HepG2 (cell line): ENCODE data around the gene ASGR1. TPM values are rescaled to one million over a fixed set of nuclear protein-coding genes. Genes with fewer than 3 reads are reported as not detected.
A peak's percentile ranks its signal among the peaks of the same experiment; 100 is the strongest.

Experiments
- ATAC-seq: fragments of 200-7000 bp; cut with Tn5 transposase; 3 replicates; pipeline ENCODE4 v1.9.1; 2020; ENCODE audit warnings: mild to moderate bottlenecking, moderate library complexity
- BruUV-seq: library from RNA; stranded (reverse); fragments of 400-500 nt; replicated peaks from 2 replicates; lab custom pipeline; 2021; lab: Mats Ljungman, UMichigan
- CTCF ChIA-PET: fragments of 300-600 bp; formaldehyde crosslinking; extraction: SDS; loops from one replicate; lab custom pipeline; 2021; ENCODE audit warnings: low total read pairs, inconsistent platforms, low intra/inter-chr PET ratio; lab: Yijun Ruan, JAX
- POLR2A ChIA-PET: fragments of 350-600 bp; sonication (Branson Sonifier 250); formaldehyde crosslinking; loops from one replicate; lab custom pipeline; 2020; ENCODE audit warnings: antibody characterized with exemption, inconsistent platforms; lab: Yijun Ruan, JAX
- DNase-seq: peaks from one replicate; pipeline ENCODE4 v3.0.0-alpha.2; 2015; ENCODE audit warnings: low spot score
- FAIRE-seq: peaks from 3 replicates; lab custom pipeline; 2011; peaks lifted over from hg19 to GRCh38; lab: Jason Lieb, UNC
- H2AFZ ChIP-seq: one replicate; pipeline ENCODE4 v1.6.1; 2011; ENCODE audit warnings: low read length, inconsistent platforms
- H3K27ac ChIP-seq: fragments of 300-600 bp; 3 replicates; pipeline ENCODE4 v1.8.0; 2011; ENCODE audit warnings: mixed run types, mild to moderate bottlenecking, mixed read lengths, low read length, inconsistent platforms; ENCODE audit not compliant: insufficient read depth; ENCODE audit errors: extremely low read length
- H3K27me3 ChIP-seq, 2 experiments: fragments of 200-600 bp in 1 of 2; 2 replicates in 1 of 2; 3 replicates in 1 of 2; pipeline versions ENCODE4 v1.6.0 to v1.8.0; 2011; ENCODE audit warnings: low read length in 2 of 2, mild to moderate bottlenecking in 2 of 2, moderate library complexity in 2 of 2, inconsistent platforms in 1 of 2; ENCODE audit not compliant: insufficient read depth in 2 of 2, control insufficient read depth in 1 of 2
- H3K36me3 ChIP-seq, 2 experiments: fragments of 200-600 bp in 1 of 2; replicated peaks in 1 of 2; 2 replicates in 1 of 2; 3 replicates in 1 of 2; pipeline versions ENCODE4 v1.5.1 to v1.8.0; 2011; ENCODE audit warnings: low read length in 2 of 2, inconsistent platforms in 1 of 2; ENCODE audit not compliant: insufficient read depth in 2 of 2, control insufficient read depth in 1 of 2
- H3K4me1 ChIP-seq: 2 replicates; pipeline ENCODE4 v1.5.1; 2012; ENCODE audit warnings: low read length, inconsistent platforms; ENCODE audit not compliant: insufficient read depth
- H3K4me2 ChIP-seq: 2 replicates; pipeline ENCODE4 v1.6.0; 2011; ENCODE audit warnings: low read depth, low read length, inconsistent platforms
- H3K4me3 ChIP-seq, 3 experiments: fragments of 200-600 bp in 1 of 3; sonication (generic), shearing (Covaris generic) in 1 of 3; replicated peaks in 1 of 3; 2 replicates each; pipeline ENCODE4 v1.5.1; 2011 to 2016; ENCODE audit warnings: low read length in 3 of 3, inconsistent platforms in 2 of 3, low read depth in 2 of 3, mild to moderate bottlenecking in 2 of 3, control low read depth in 1 of 3, mixed read lengths in 1 of 3; ENCODE audit not compliant: insufficient read depth in 1 of 3
- H3K79me2 ChIP-seq: one replicate; pipeline ENCODE4 v1.6.1; 2011; ENCODE audit warnings: low read length, inconsistent platforms; ENCODE audit not compliant: insufficient read depth
- H3K9ac ChIP-seq: 2 replicates; pipeline ENCODE4 v1.6.0; 2011; ENCODE audit warnings: mild to moderate bottlenecking, low read depth, low read length, inconsistent platforms; ENCODE audit not compliant: insufficient read depth
- H3K9me3 ChIP-seq: 2 replicates; pipeline ENCODE4 v1.5.1; 2012; ENCODE audit warnings: mild to moderate bottlenecking, low read length
- H4K20me1 ChIP-seq: 2 replicates; pipeline ENCODE4 v1.6.0; 2011; ENCODE audit warnings: inconsistent platforms, mild to moderate bottlenecking, low read length, moderate library complexity; ENCODE audit not compliant: insufficient read depth
- ELF1 ChIP-seq: sonication (generic); formaldehyde crosslinking; IDR thresholded peaks from 2 replicates; pipeline ENCODE4 v1.4.0; 2020; ENCODE audit warnings: missing genetic modification reagents
- ISL2 ChIP-seq: sonication (generic); formaldehyde crosslinking; IDR thresholded peaks from 2 replicates; pipeline ENCODE4 v1.5.0; 2020; ENCODE audit warnings: missing genetic modification reagents
- MAZ ChIP-seq, 2 experiments: sonication (generic) in 1 of 2; formaldehyde crosslinking in 1 of 2; IDR thresholded peaks; 2 replicates each; pipeline versions ENCODE4 v1.5.0 to v1.6.1; 2012 to 2020; ENCODE audit warnings: low read depth in 2 of 2, mild to moderate bottlenecking in 2 of 2, borderline replicate concordance in 1 of 2, improper control_type of control experiment in 1 of 2, low read length in 1 of 2, missing genetic modification reagents in 1 of 2, moderate library complexity in 1 of 2
- MIXL1 ChIP-seq: IDR thresholded peaks from 2 replicates; pipeline ENCODE4 v1.6.1; 2016
- NFKB2 ChIP-seq: sonication (generic); formaldehyde crosslinking; IDR thresholded peaks from 2 replicates; pipeline ENCODE4 v1.4.0; 2020; ENCODE audit warnings: missing genetic modification reagents, borderline replicate concordance
- PCBP1 ChIP-seq: fragments of 200-400 bp; formaldehyde crosslinking; IDR thresholded peaks from 2 replicates; pipeline ENCODE4 v1.6.1; 2017; ENCODE audit warnings: mild to moderate bottlenecking, low read depth, low read length, borderline replicate concordance
- PHF5A ChIP-seq: IDR thresholded peaks from one replicate; pipeline ENCODE4 v1.6.1; 2018; ENCODE audit warnings: low read depth, missing genetic modification reagents; ENCODE audit not compliant: unreplicated experiment
- POLR2A ChIP-seq, 2 experiments: IDR thresholded peaks; 2 replicates each; pipeline ENCODE4 v1.6.1; 2011; ENCODE audit warnings: low read depth in 2 of 2, low read length in 2 of 2, mild to moderate bottlenecking in 1 of 2, moderate library complexity in 1 of 2; ENCODE audit not compliant: insufficient read depth in 1 of 2
- SALL2 ChIP-seq: sonication (generic); formaldehyde crosslinking; IDR thresholded peaks from 2 replicates; pipeline ENCODE4 v1.8.1; 2023; ENCODE audit warnings: mild to moderate bottlenecking, missing genetic modification reagents, inconsistent platforms
- SAP130 ChIP-seq: IDR thresholded peaks from 2 replicates; pipeline ENCODE4 v1.6.1; 2016; ENCODE audit warnings: low read depth
- SSRP1 ChIP-seq: IDR thresholded peaks from 2 replicates; pipeline ENCODE4 v1.6.1; 2016; ENCODE audit warnings: control low read depth
- TAF1 ChIP-seq: sonication (generic); formaldehyde crosslinking; IDR thresholded peaks from 2 replicates; pipeline ENCODE4 v1.4.0; 2020; ENCODE audit warnings: missing genetic modification reagents
- TOPORS ChIP-seq: sonication (generic); formaldehyde crosslinking; IDR thresholded peaks from 2 replicates; pipeline ENCODE4 v1.8.0; 2023; ENCODE audit warnings: mild to moderate bottlenecking, missing genetic modification reagents
- ZFY ChIP-seq: sonication (generic); formaldehyde crosslinking; IDR thresholded peaks from 2 replicates; pipeline ENCODE4 v1.4.0; 2020; ENCODE audit warnings: missing genetic modification reagents
- ZNF530 ChIP-seq: sonication (generic); formaldehyde crosslinking; IDR thresholded peaks from 2 replicates; pipeline ENCODE4 v1.5.0; 2020; ENCODE audit warnings: low read depth, mild to moderate bottlenecking, missing genetic modification reagents
- ZNF615 ChIP-seq: sonication (generic); formaldehyde crosslinking; IDR thresholded peaks from 2 replicates; pipeline ENCODE4 v1.5.0; 2020; ENCODE audit warnings: mild to moderate bottlenecking, missing genetic modification reagents, borderline replicate concordance
- ZNF781 ChIP-seq: sonication (generic); formaldehyde crosslinking; IDR thresholded peaks from 2 replicates; pipeline ENCODE4 v1.5.1; 2020; ENCODE audit warnings: borderline replicate concordance, mild to moderate bottlenecking, missing genetic modification reagents; ENCODE audit errors: not compliant biosample characterization
- ZNF850 ChIP-seq: sonication (generic); formaldehyde crosslinking; conservative IDR thresholded peaks from 2 replicates; pipeline ENCODE4 v1.9.0; 2021; ENCODE audit warnings: mild to moderate bottlenecking, missing genetic modification reagents
- WGBS: methylation state at CpG from one replicate; pipeline ENCODE4 v1.1.6; 2017; ENCODE audit warnings: low lambda C conversion rate; 5-methylcytosine and 5-hydroxymethylcytosine counted together
- in situ Hi-C: cut with HindIII; loops from 2 replicates; pipeline ENCODE4 v1.10.0; 2017; ENCODE audit warnings: low pct_unique_long_range_greater_than_20kb; ENCODE audit not compliant: extremely low pct_ligation_motif_present
- intact Hi-C: fragments of 100-400 bp; cut with micrococcal nuclease; formaldehyde crosslinking; loops from one replicate; pipeline ENCODE4 v1.10.0; 2022; ENCODE audit not compliant: unreplicated experiment
- polyA plus RNA-seq, 8 experiments: library from polyadenylated mRNA; depleted of rRNA in 3 of 8; stranded (reverse) in 7 of 8; unstranded in 1 of 8; fragments of >200 nt; fragmentation: Illumina TruSeq in 4 of 8; extraction: Trizol in 4 of 8; gene quantifications; 2 replicates each; pipeline versions ENCODE4 v1.2.1 to v1.2.3, GENCODE V29; 2011 to 2016; ENCODE audit warnings: low read depth in 4 of 8, missing spikeins in 1 of 8, mixed read lengths in 1 of 8; ENCODE audit not compliant: insufficient read depth in 1 of 8
- total RNA-seq, 5 experiments: library from RNA; depleted of rRNA; stranded (reverse); fragments of >200 nt; fragmentation: Illumina TruSeq; extraction: Trizol; gene quantifications; 2 replicates each; pipeline ENCODE4 v1.2.3, GENCODE V29; 2016; ENCODE audit warnings: low read depth in 1 of 5
- TF ChIP-seq, protein P1 (sequence below): sonication (generic); formaldehyde crosslinking; IDR thresholded peaks from 2 replicates; pipeline ENCODE4 v1.4.0; 2020; ENCODE audit warnings: missing genetic modification reagents
- TF ChIP-seq, protein P2 (sequence below): sonication (generic); formaldehyde crosslinking; IDR thresholded peaks from 2 replicates; pipeline ENCODE4 v1.5.0; 2020; ENCODE audit warnings: mild to moderate bottlenecking, missing genetic modification reagents, moderate library complexity

Gene ASGR1
- total and polyA plus RNA-seq, 2 of the 13 experiments (the other 11 are each of a cell fraction or from before 2014, with no cell fraction given), result 353 to 796 TPM

DNA sequence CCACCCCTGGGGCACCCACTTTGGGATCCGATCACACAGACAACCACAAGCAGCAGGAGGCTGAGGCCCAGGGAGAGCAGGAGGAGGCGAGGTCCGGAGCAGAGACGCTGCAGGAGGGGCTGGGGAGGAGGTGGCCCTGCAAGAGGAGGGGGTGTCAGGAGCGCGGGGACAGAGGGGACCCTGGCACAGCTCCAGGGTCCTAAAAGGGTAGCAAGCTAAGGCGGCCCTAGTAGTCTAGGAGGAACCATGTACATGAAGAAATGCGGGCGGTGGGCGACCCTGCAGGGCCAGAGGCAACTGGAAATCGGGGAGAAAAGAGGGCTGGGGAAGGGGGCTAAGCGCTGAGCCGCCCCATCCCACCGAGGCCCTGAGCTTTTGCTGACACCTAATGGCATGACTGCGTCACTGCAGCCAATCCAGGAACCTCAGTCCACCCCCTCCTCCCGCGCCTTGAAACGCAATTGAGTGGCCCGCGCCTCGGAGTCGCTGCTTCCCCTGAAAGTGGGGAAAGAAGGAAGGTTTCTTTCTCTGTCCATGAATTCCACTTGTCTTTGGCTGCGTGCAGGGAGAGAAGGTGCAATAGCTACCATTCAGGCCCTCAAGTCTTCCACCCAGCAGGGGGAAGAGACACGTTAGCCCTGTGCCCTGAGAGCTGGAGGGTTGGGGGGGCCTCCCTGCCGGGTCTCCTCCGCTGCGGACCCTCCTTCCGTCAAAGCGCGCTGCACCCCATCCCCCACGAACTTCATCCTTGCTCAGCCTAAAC, 1.8 kb downstream of the ASGR1 start:
- POLR2A ChIA-PET, result interaction anchor here (1.2 to 4.4 kb wide), 17 partner anchors 9 to 152 kb away, joined by 4 to 76 read pairs (median 19); partner anchors contain the start of genes ACADVL, ASGR2, DLG4 and DVL2
- peak overlapping the region; percentile 96 for H3K9ac ChIP-seq
- peak; percentile 80 for FAIRE-seq
- no TSS peak for BruUV-seq
- peak overlapping the region; percentile 92 for H3K4me2 ChIP-seq
- H4K20me1 ChIP-seq, result peaks cover 35% of the 10 kb centered on the region
- intact Hi-C loops, result loop anchor here (5.0 to 10.0 kb wide), 3 partner anchors 35 to 57 kb away; partner anchors contain the start of genes DVL2 and PHF23
- in situ Hi-C loops, result loop anchor here (5.0 kb wide), 1 partner anchor 40 kb away; the partner anchor contains the start of genes ACADVL and DLG4
- peaks cover 17 to 36% of the 10 kb centered on the region in 2 experiments for H3K36me3 ChIP-seq
- peak; percentile 49 for ATAC-seq
- peaks cover 51% of the 10 kb centered on the region for H3K4me1 ChIP-seq
- WGBS, result 4% methylated on average over 19 of the region's 31 CpGs
- no peak overlapping the region for H2AFZ ChIP-seq
- H3K79me2 ChIP-seq, result peaks cover 47% of the 10 kb centered on the region
- H3K27me3 ChIP-seq, result no peaks in the 10 kb centered on the region; a peak in 1 of 5 replicates
- H3K4me3 ChIP-seq, result peak overlapping the region; percentile 73 to 93 (median 84)
- DNase-seq, result peak; percentile 72
- no peaks in the 10 kb centered on the region for H3K9me3 ChIP-seq
- peak overlapping the region; percentile 98 for H3K27ac ChIP-seq
- CTCF ChIA-PET, result interaction anchor here (0.9 to 1.8 kb wide), 3 partner anchors 8 to 131 kb away, joined by 4 to 5 read pairs (median 4); no protein-coding TSS in a partner anchor
- TF ChIP-seq ISL2 (CRISPR knock-in tag) (no peak), ZNF615 (CRISPR knock-in tag) (no peak), SALL2 (CRISPR knock-in tag) (no peak; the same call in 1 of the 2 replicates), ELF1 (CRISPR knock-in tag) (peak; percentile 33), POLR2A (IDR thresholded peaks at IDR 0.05; ENCODE audit: insufficient read depth in 1 of 2, low read depth in 2 of 2, low read length in 2 of 2) (peak; percentile 13 to 38; a peak in 1 of 4 replicates), ZNF781 (CRISPR knock-in tag) (peak; percentile 16), PCBP1 (peak; percentile 59), NFKB2 (CRISPR knock-in tag) (0 out of 2 replicates have a peak, but pooled peaks have one; percentile 26), PHF5A (CRISPR knock-in tag) (peak; percentile 25), TOPORS (CRISPR knock-in tag) (no peak), TAF1 (CRISPR knock-in tag) (no peak; the same call in 1 of the 2 replicates), ZNF530 (CRISPR knock-in tag) (no peak), SAP130 (CRISPR knock-in tag) (peak; percentile 50; the same call in 1 of the 2 replicates), ZFY (CRISPR knock-in tag) (peak; percentile 42; the same call in 1 of the 2 replicates), SSRP1 (CRISPR knock-in tag) (0 out of 2 replicates have a peak, but pooled peaks have one; percentile 9), MIXL1 (CRISPR knock-in tag) (no peak), ZNF850 (0 out of 2 replicates have a peak, but pooled peaks have one; percentile 73), MAZ (IDR thresholded peaks at IDR 0.05; ENCODE audit: borderline replicate concordance, low read depth, low read length) (no peak; the same call in 1 of the 2 replicates), MAZ (CRISPR knock-in tag; IDR thresholded peaks at IDR 0.05; ENCODE audit: low read depth) (peak; percentile 60; the same call in 1 of the 2 replicates)
- TF ChIP-seq, protein P1, sequence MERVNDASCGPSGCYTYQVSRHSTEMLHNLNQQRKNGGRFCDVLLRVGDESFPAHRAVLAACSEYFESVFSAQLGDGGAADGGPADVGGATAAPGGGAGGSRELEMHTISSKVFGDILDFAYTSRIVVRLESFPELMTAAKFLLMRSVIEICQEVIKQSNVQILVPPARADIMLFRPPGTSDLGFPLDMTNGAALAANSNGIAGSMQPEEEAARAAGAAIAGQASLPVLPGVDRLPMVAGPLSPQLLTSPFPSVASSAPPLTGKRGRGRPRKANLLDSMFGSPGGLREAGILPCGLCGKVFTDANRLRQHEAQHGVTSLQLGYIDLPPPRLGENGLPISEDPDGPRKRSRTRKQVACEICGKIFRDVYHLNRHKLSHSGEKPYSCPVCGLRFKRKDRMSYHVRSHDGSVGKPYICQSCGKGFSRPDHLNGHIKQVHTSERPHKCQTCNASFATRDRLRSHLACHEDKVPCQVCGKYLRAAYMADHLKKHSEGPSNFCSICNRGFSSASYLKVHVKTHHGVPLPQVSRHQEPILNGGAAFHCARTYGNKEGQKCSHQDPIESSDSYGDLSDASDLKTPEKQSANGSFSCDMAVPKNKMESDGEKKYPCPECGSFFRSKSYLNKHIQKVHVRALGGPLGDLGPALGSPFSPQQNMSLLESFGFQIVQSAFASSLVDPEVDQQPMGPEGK (CRISPR knock-in tag), result peak; percentile 75
- TF ChIP-seq, protein P2, sequence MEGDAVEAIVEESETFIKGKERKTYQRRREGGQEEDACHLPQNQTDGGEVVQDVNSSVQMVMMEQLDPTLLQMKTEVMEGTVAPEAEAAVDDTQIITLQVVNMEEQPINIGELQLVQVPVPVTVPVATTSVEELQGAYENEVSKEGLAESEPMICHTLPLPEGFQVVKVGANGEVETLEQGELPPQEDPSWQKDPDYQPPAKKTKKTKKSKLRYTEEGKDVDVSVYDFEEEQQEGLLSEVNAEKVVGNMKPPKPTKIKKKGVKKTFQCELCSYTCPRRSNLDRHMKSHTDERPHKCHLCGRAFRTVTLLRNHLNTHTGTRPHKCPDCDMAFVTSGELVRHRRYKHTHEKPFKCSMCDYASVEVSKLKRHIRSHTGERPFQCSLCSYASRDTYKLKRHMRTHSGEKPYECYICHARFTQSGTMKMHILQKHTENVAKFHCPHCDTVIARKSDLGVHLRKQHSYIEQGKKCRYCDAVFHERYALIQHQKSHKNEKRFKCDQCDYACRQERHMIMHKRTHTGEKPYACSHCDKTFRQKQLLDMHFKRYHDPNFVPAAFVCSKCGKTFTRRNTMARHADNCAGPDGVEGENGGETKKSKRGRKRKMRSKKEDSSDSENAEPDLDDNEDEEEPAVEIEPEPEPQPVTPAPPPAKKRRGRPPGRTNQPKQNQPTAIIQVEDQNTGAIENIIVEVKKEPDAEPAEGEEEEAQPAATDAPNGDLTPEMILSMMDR, result peak; percentile 90
